GM20000 (cell line): ENCODE results near the gene CNDP2.

Source experiments
- DNase-seq: peaks from one replicate; pipeline ENCODE4 v3.0.0; 2012; ENCODE audit warnings: low spot score
- CTCF ChIP-seq: IDR thresholded peaks from 2 replicates; pipeline ENCODE4 v1.5.1; 2012; ENCODE audit warnings: mild to moderate bottlenecking, control low read depth; ENCODE audit errors: extremely low read depth, missing control alignments

Gene CNDP2

GRCh38 chr18:74540652-74541421, 44.7 kb downstream of the CNDP2 start:
- no peak for DNase-seq
- no peak for TF ChIP-seq CTCF

DNA sequence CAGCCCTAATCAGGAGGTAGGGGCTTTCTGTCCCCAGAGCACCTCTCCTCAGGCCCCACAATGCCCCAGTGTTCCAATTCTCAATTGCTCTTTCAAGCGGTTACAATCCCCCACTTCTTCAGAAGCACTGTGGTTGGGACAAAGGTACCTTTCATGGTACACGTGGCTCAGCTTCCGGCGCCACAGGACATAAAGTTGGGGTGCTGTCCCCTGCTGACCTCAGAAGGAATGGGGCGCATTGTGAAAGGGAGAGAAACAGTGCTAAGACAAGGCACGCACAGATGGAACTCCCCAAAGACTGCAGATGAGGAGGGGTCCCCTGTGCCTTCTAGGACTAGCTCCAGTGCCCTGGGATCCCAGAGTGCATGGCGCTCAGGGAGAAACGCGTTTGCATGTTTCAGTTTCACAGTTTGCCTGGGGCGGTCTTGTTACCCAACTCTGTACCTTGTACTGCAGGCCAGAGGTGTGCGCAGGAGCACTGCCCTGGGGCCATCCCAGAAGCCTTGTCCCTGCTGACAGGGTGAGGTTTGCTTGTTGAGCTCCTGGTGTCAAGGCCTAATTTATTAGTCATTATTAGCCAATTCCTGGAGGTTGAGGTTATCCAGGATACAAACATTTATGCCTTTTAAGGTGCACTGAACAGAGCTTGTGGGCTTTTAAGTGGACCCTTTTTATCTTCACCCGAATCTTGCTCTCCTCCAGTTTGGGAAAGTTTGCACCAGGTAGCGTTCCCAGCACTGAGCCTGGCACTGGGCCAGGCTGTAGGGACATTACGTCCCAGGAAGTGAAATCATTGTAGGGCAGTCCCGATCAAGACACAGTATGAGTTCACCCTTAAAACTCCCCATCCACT, 45.8 kb downstream of the CNDP2 start:
- DNase-seq, result no peak
- no peak for TF ChIP-seq CTCF

GRCh38 chr18:74544898-74545297, 48.7 kb downstream of the CNDP2 start:
- no peak for TF ChIP-seq CTCF
- no peak for DNase-seq

DNA sequence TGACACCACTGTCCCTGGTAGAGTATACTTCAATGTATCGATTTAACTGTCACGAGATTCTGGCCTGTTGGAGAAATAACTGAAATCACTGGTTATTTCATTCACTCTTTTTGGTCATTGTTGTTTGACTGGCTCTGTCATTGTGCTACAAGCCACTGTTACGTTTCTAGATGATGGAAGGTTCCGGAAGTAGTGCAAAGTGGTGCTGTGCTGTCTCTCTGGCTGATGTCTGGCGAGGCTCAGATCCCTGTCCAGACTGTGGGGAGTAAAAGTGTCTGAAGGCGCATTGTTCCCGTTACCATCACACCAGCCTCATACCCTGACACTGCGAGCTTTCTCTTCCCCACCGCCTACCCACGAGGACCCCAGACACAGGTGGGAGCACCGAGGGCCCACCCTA, 49.8 kb downstream of the CNDP2 start:
- DNase-seq, result no peak
- TF ChIP-seq CTCF, result no peak

- DNase-seq, result no peak
- no peak for TF ChIP-seq CTCF
Measured at GRCh38 chr18:74546751-74547530, 50.8 kb downstream of the CNDP2 start.

- no peak for DNase-seq
- no peak for TF ChIP-seq CTCF
Measured at GRCh38 chr18:74547860-74548259, 51.7 kb downstream of the CNDP2 start.
